Progenitor cell of endocrine pancreas (in vitro differentiated cells): ENCODE data around the gene P2RX6. TPM values are rescaled to one million over a fixed set of nuclear protein-coding genes. Genes with fewer than 3 reads are reported as not detected.

ENCODE experiments used
- DNase-seq: peaks from one replicate; pipeline ENCODE4 v3.0.0; 2021; ENCODE audit warnings: low spot score; ENCODE audit not compliant: unreplicated experiment
- H3K27ac Mint-ChIP-seq: 2 replicates; pipeline ENCODE4 v1.8.0; 2021; ENCODE audit warnings: mild to moderate bottlenecking, moderate library complexity, mixed read lengths
- H3K27me3 Mint-ChIP-seq: 2 replicates; pipeline ENCODE4 v1.8.0; 2021; ENCODE audit warnings: mixed read lengths
- H3K36me3 Mint-ChIP-seq: 2 replicates; pipeline ENCODE4 v1.8.0; 2022; ENCODE audit warnings: mixed read lengths; ENCODE audit not compliant: insufficient read depth
- H3K4me1 Mint-ChIP-seq: 2 replicates; pipeline ENCODE4 v1.8.0; 2021; ENCODE audit warnings: low read depth, mixed read lengths
- H3K4me3 Mint-ChIP-seq: 2 replicates; pipeline ENCODE4 v1.8.0; 2021; ENCODE audit warnings: low read depth, mild to moderate bottlenecking, moderate library complexity, mixed read lengths
- H3K9me3 Mint-ChIP-seq: 2 replicates; pipeline ENCODE4 v1.8.0; 2021; ENCODE audit warnings: low read depth, mixed read lengths
- CTCF ChIP-seq: fragments of 200-600 bp; sonication (generic); IDR thresholded peaks from one replicate; pipeline ENCODE4 v1.5.0; 2021; ENCODE audit warnings: antibody characterized with exemption, mild to moderate bottlenecking; ENCODE audit not compliant: unreplicated experiment
- total RNA-seq: library from RNA; stranded (reverse); gene quantifications from 2 replicates; pipeline ENCODE4 v1.2.1, GENCODE V29; 2021

Gene P2RX6
- total RNA-seq, 1 donor from 2014 or later, result 0.57 TPM

- Mint-ChIP-seq H3K4me1 (peaks cover 14% of the 10 kb centered on the region), H3K27ac (no peak overlapping the region), H3K4me3 (no peak overlapping the region), H3K9me3 (peaks cover 3% of the 10 kb centered on the region), H3K36me3 (no peaks in the 10 kb centered on the region), H3K27me3 (no peaks in the 10 kb centered on the region)
- DNase-seq, result no peak
- TF ChIP-seq CTCF, result no peak
Measured at GRCh38 chr22:21016644-21017420, 1.9 kb downstream of the P2RX6 start.

GRCh38 chr22:21018314-21018713, 3.3 kb downstream of the P2RX6 start:
- no peaks in the 10 kb centered on the region for H3K36me3 Mint-ChIP-seq
- no peak for TF ChIP-seq CTCF
- peaks cover 14% of the 10 kb centered on the region for H3K4me1 Mint-ChIP-seq
- no peak overlapping the region for H3K4me3 Mint-ChIP-seq
- no peaks in the 10 kb centered on the region for H3K27me3 Mint-ChIP-seq
- no peak overlapping the region for H3K27ac Mint-ChIP-seq
- peaks cover 3% of the 10 kb centered on the region for H3K9me3 Mint-ChIP-seq
- no peak for DNase-seq

GRCh38 chr22:21020802-21021429, 6.0 kb downstream of the P2RX6 start:
- peaks cover 3% of the 10 kb centered on the region for H3K9me3 Mint-ChIP-seq
- no peaks in the 10 kb centered on the region for H3K36me3 Mint-ChIP-seq
- TF ChIP-seq CTCF, result peak; percentile 40
- no peaks in the 10 kb centered on the region for H3K27me3 Mint-ChIP-seq
- H3K4me1 Mint-ChIP-seq, result peaks cover 3% of the 10 kb centered on the region
- no peak for DNase-seq
- peak overlapping the region; percentile 68 for H3K27ac Mint-ChIP-seq
- H3K4me3 Mint-ChIP-seq, result no peak overlapping the region

- no peak overlapping the region for H3K27ac Mint-ChIP-seq
- H3K4me3 Mint-ChIP-seq, result no peak overlapping the region
Measured at GRCh38 chr22:21022507-21022906, 7.5 kb downstream of the P2RX6 start.

More at GRCh38 chr22:21022507-21022906, 7.5 kb downstream of the P2RX6 start:
- no peaks in the 10 kb centered on the region for H3K36me3 Mint-ChIP-seq
- no peaks in the 10 kb centered on the region for H3K4me1 Mint-ChIP-seq
- DNase-seq, result no peak
- H3K27me3 Mint-ChIP-seq, result no peaks in the 10 kb centered on the region
- H3K9me3 Mint-ChIP-seq, result peaks cover 3% of the 10 kb centered on the region
- no peak for TF ChIP-seq CTCF
